Endodermal cell (in vitro differentiated cells): ENCODE data around the gene EIPR1. TPM values are rescaled to one million over a fixed set of nuclear protein-coding genes. Genes with fewer than 3 reads are reported as not detected.
A peak's percentile ranks its signal among the peaks of the same experiment; 100 is the strongest.

Experiments
- DNase-seq: peaks from one replicate; pipeline ENCODE4 v3.0.0-alpha.2; 2017
- H3K27ac ChIP-seq: 2 replicates; pipeline ENCODE4 v1.5.1; 2013; ENCODE audit warnings: mild to moderate bottlenecking, low read depth, low read length, moderate library complexity
- H3K27me3 ChIP-seq: 2 replicates; pipeline ENCODE4 v1.6.1; 2013; ENCODE audit warnings: mild to moderate bottlenecking, low read length, moderate library complexity; ENCODE audit not compliant: insufficient read depth, control insufficient read depth, poor library complexity, severe bottlenecking
- H3K36me3 ChIP-seq: 2 replicates; pipeline ENCODE4 v1.7.0; 2013; ENCODE audit warnings: mild to moderate bottlenecking, low read length, moderate library complexity; ENCODE audit not compliant: control insufficient read depth, insufficient read depth
- H3K4me1 ChIP-seq: one replicate; pipeline ENCODE4 v1.7.0; 2013; ENCODE audit warnings: low read length; ENCODE audit not compliant: control insufficient read depth, insufficient read depth
- H3K4me3 ChIP-seq: 2 replicates; pipeline ENCODE4 v1.5.1; 2013; ENCODE audit warnings: mild to moderate bottlenecking, low read length, moderate library complexity
- H3K9ac ChIP-seq: 2 replicates; pipeline ENCODE4 v1.6.1; 2013; ENCODE audit warnings: mild to moderate bottlenecking, low read length, moderate library complexity; ENCODE audit not compliant: poor library complexity, severe bottlenecking; ENCODE audit errors: extremely low read depth
- H3K9me3 ChIP-seq: 2 replicates; pipeline ENCODE4 v1.6.1; 2013; ENCODE audit warnings: mild to moderate bottlenecking, low read length, moderate library complexity; ENCODE audit not compliant: control insufficient read depth
- H3K27ac Mint-ChIP-seq: 2 replicates; pipeline ENCODE4 v1.8.0; 2020; ENCODE audit warnings: mixed read lengths
- H3K27me3 Mint-ChIP-seq: 2 replicates; pipeline ENCODE4 v1.8.0; 2021; ENCODE audit warnings: mild to moderate bottlenecking, mixed read lengths; ENCODE audit not compliant: insufficient read depth
- H3K36me3 Mint-ChIP-seq: 2 replicates; pipeline ENCODE4 v1.8.0; 2020; ENCODE audit warnings: low read depth, mixed read lengths
- H3K4me1 Mint-ChIP-seq: 2 replicates; pipeline ENCODE4 v1.8.0; 2020; ENCODE audit warnings: mixed read lengths
- H3K4me3 Mint-ChIP-seq: 2 replicates; pipeline ENCODE4 v1.8.0; 2020; ENCODE audit warnings: mild to moderate bottlenecking, moderate library complexity, mixed read lengths
- H3K9me3 Mint-ChIP-seq: 2 replicates; pipeline ENCODE4 v1.8.0; 2020; ENCODE audit warnings: mild to moderate bottlenecking, mixed read lengths
- CTCF ChIP-seq: fragments of 200-600 bp; sonication (generic); conservative IDR thresholded peaks from 2 replicates; pipeline ENCODE4 v1.5.0; 2021; ENCODE audit warnings: antibody characterized with exemption, mild to moderate bottlenecking
- WGBS, 2 experiments: methylation state at CpG; one replicate each; pipeline versions ENCODE4 v1.1.5 to v1.1.7; 2013; ENCODE audit warnings: missing lambda C conversion rate in 2 of 2, mixed read lengths in 1 of 2; ENCODE audit not compliant: insufficient coverage in 1 of 2, insufficient read length in 1 of 2; 5-methylcytosine and 5-hydroxymethylcytosine counted together
- total RNA-seq, 2 donors: library from RNA; stranded (reverse); fragmentation: NEBNext Ultra II Directional in 1 of 2; extraction: Animal tissue kit (Norgen Biotek cat#: 25700) in 1 of 2; gene quantifications; 2 replicates in 1 of 2; 3 replicates in 1 of 2; pipeline ENCODE4 v1.2.1, GENCODE V29; 2021

EIPR1 gene
- total RNA-seq, 2 donors from 2014 or later, result 30.1 to 36.8 TPM

GRCh38 chr2:3354986-3355385, 22.6 kb downstream of the EIPR1 start:
- 79 to 96% methylated on average over 3 of the region's 3 CpGs for WGBS, 2 experiments
- no peaks in the 10 kb centered on the region for H3K27me3 ChIP-seq
- peaks cover 2% of the 10 kb centered on the region for H3K4me1 Mint-ChIP-seq
- peaks cover 7% of the 10 kb centered on the region for H3K9me3 ChIP-seq
- TF ChIP-seq CTCF, result no peak
- H3K4me3 Mint-ChIP-seq, result no peak overlapping the region
- H3K4me3 ChIP-seq, result no peak overlapping the region
- peaks cover 21% of the 10 kb centered on the region for H3K36me3 ChIP-seq
- H3K36me3 Mint-ChIP-seq, result peaks cover 34% of the 10 kb centered on the region
- no peaks in the 10 kb centered on the region for H3K9me3 Mint-ChIP-seq
- no peak for DNase-seq
- H3K27ac Mint-ChIP-seq, result no peak overlapping the region
- no peaks in the 10 kb centered on the region for H3K4me1 ChIP-seq
- no peak overlapping the region for H3K27ac ChIP-seq
- H3K9ac ChIP-seq, result peak overlapping the region; percentile 6
- no peaks in the 10 kb centered on the region for H3K27me3 Mint-ChIP-seq

GRCh38 chr2:3349211-3349693, 28.4 kb downstream of the EIPR1 start:
- peaks cover 8% of the 10 kb centered on the region for H3K9me3 Mint-ChIP-seq
- no peaks in the 10 kb centered on the region for H3K27me3 ChIP-seq
- H3K27ac Mint-ChIP-seq, result no peak overlapping the region
- no peak overlapping the region for H3K27ac ChIP-seq
- no peak overlapping the region for H3K4me3 ChIP-seq
- no peak for TF ChIP-seq CTCF
- H3K4me1 ChIP-seq, result peaks cover 4% of the 10 kb centered on the region
- H3K9me3 ChIP-seq, result peaks cover 15% of the 10 kb centered on the region
- H3K36me3 Mint-ChIP-seq, result peaks cover 52% of the 10 kb centered on the region
- WGBS, 2 experiments, result 69 to 93% methylated on average over 2 to 13 of the region's 13 CpGs
- H3K9ac ChIP-seq, result no peak overlapping the region
- peaks cover 31% of the 10 kb centered on the region for H3K36me3 ChIP-seq
- H3K27me3 Mint-ChIP-seq, result no peaks in the 10 kb centered on the region
- H3K4me1 Mint-ChIP-seq, result peaks cover 24% of the 10 kb centered on the region
- no peak for DNase-seq
- H3K4me3 Mint-ChIP-seq, result no peak overlapping the region

- Mint-ChIP-seq H3K4me3 (peak overlapping the region; percentile 15), H3K27me3 (no peaks in the 10 kb centered on the region), H3K27ac (peak overlapping the region; percentile 74), H3K36me3 (peaks cover 50% of the 10 kb centered on the region), H3K4me1 (peaks cover 24% of the 10 kb centered on the region), H3K9me3 (peaks cover 8% of the 10 kb centered on the region)
- H3K36me3 ChIP-seq, result peaks cover 26% of the 10 kb centered on the region
- H3K9me3 ChIP-seq, result peaks cover 15% of the 10 kb centered on the region
- H3K4me3 ChIP-seq, result no peak overlapping the region
- WGBS, 2 experiments, result 90 to 91% methylated on average over 11 to 12 of the region's 12 CpGs
- H3K4me1 ChIP-seq, result peaks cover 4% of the 10 kb centered on the region
- no peak for DNase-seq
- H3K9ac ChIP-seq, result no peak overlapping the region
- H3K27me3 ChIP-seq, result no peaks in the 10 kb centered on the region
- no peak overlapping the region for H3K27ac ChIP-seq
- TF ChIP-seq CTCF, result no peak
These were observed 28.9 kb downstream of the EIPR1 start for GRCh38 chr2:3348767-3349166.
